Hepatic stellate cell (primary cell): ENCODE measurements around the gene ANKRD13D.

Experiments
- DNase-seq: peaks from one replicate; pipeline ENCODE4 v3.0.0; 2011; ENCODE audit warnings: low spot score

Gene ANKRD13D

DNA sequence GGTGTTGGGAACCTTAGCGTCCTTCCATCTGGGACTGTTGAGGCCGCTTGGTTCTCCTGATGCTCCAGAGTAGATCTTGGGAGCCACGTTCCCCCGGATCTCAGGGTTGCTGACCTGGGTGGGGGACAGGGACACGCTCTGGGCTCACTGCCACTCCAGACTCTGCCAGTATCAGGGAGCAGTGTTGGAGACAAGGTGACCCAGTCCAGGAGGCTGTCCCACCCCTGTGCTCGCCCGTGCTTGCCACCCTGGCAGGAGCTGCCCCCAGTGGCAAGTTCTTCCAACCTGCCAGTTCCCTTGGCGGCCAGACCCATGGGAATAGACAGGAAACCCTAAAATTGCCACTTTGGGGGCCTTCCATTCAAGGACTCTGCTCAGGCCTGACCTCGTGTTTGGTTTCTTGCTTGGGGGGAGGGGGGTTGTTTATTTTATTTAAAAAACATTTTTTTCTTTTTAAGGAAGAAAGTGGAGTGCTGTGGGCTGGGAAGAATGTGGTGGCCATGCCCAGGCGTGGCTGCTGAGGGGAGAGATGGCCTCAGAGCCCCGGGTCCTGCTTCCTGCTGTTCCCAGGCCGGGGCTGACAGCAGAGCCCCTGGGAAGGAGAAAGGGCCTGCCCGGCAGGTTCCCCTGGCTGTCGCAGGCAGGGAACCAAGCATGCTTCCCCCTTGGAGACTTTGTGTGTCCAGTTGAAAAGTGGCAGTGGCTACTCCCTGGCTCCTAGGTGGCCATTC lies 15.7 kb upstream of the ANKRD13D start:
- DNase-seq: peak; percentile 63

DNA sequence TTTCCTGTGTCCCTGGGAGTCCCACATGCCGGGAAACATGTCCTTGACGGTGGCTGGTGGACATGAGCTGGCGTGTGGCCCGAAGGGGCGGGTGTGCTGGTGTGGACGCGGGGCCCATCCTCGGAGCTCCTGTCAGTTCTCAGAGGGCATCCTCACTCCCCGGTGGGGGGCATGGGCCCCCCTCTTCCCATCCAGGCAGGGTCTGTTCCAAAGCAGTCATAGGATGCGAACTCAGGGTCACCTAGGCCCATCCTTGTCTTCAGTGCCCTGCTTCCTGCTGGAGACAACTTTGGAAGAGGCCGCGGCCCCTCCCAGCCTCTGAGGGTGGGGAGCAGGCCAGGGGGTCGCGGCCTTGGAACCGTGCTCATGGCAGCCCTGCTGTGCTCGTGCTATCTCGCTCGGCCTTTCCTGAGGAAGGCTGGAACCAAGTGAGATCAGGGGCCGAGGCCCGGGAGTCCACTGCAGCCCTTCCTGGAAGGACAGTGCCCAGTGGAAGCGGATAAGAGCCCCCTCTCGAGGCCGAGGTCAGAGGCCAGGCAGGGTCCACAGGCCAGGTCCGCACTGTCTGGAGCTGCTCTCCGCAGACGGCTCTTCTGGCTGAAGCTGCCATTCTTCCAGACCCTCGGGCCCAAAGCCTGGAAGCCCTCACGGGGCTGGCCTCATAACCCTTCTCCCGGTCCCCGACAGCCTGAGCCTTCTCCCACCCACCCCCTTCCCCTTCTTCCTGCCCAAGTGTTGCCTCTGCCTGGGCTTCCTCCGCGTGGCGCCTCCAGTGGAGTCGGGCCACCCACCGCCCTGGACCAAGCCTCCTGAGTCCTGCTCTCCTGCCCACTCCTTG lies 14.1 kb upstream of the ANKRD13D start:
- DNase-seq: no peak

DNA sequence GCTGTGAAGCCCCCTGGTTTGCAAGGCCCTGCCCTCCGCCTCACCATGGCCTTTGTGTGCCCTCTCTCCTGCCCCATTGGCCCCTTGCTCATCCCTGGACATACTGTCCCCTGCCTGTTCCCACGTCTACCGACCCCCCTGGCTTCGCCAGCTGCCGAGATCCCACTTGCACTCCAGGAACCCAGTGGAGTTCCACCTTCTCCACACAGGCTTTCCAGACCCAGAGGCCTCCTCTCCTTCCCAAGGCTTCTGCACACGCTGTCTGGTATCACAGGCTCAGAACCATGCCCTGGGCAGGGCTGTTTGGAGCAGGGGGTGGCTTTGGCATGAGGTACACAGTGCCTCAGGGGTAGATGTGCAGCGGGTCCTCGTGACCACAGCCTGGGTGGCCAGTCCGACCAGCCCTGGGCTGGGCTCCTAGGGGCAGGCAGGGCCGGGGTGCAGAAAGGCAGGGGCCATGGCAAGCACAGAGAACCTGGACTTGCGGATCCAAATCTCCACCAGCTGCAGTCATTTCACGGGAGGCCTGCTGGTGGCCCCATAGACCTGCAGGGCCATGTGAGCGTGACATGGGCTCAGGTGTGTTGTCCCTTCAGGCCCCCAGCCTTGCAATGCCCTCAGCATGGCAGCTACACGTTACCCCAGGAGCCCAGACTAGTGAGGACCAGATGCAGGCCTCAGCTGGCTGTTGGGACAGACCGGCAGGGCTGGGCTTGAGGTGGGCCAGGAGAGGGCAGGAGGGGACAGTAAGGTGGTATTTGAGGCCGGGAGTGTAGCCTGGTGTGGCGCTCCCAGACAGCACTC lies 13.3 kb upstream of the ANKRD13D start:
- no peak for DNase-seq

DNA sequence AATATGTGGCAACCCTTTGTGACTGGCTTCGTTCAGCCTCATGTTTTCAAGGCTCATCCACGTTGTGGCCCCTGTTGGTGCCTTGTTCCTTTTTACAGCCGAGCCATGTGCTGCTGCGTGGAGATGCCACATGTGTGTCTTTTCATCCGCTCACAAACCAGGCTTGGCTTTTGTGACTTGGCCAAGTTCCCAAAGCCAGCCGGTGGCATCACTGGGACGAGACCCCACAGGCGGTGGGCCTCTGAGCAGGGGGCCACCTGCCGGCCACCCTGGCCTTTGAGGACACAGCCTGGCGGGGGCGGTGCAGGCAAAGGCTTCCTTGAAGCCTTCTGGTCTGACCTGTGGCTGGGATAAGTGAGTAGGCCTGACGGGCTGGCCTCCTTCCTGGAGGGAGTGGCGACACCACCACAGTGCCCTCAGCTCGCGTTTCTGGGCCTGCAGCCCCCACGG lies 12.3 kb upstream of the ANKRD13D start:
- DNase-seq: peak; percentile 56

DNA sequence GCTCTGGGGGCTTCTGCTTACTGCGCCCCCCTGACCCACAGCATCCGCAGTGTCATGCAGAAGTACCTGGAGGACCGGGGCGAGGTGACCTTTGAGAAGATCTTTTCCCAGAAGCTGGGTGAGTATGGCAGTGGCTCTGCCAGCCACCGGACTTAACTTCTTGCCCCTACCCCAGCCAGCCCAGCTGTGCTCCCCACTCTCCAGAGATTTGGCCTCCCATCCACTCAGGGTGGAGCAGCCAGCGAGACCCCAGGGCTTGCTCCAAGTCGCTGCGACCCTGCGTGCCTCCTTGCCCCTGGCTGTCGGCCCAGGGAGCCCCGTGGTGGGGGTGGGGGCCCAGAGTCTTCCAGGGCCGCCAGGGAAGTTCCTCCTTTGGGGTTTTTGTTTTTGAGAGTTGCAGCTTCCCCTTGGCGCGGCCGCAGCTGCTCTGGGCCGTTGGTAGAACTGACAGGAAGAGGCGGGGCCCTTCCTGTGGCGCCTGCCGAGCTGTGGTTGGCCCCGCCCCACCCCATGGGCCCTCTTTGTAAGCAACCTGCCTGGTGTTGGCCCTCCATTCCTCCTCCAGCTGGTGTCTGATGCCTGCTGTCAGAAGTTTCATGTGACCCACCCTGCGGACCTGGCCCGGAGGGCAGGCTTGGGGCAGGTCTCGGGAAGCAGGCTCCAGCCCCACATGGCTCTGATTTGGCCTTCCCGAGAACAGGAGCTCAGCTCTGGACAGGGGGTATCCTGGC lies 11.7 kb upstream of the ANKRD13D start:
- DNase-seq: peak; percentile 86

DNA sequence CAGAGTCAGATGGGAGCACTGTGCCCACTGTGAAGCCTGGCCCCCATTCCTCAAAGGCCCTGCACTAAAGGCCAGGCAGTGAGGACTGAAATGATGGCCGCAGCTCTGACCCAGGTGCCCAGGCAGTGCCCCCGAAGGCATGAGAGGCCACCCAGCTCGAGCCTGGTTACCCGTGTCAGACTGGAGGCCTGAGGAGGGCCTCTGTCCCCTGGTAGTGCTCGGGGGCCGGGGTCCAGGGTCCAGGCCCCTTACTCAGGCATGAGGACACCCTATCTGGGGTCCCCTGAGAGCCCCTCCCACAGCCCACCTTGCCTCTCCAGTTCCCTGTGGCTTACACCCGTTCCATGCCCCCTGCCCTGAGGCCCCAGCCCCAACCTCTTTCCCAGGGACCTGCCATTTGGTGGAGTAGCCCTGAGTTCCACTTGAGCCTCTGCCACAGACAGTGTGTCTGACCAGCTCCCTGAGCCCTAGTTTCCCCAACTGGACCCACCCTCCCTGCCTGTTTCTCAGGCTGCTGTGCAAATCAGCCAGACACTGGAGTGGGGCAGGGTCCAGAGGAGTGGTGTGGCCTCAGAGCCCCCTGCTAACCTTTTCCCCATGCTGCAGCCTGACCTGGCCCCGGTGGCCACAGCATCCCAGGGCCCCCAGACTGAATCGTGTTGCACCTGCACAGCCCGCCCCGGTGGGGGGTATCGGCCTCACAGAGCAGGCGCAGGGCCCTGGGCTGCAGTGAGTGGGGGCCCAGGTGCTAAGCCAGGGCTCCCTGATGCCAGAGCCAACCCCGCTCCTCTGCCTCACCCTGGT lies 10.8 kb upstream of the ANKRD13D start:
- no peak for DNase-seq

DNA sequence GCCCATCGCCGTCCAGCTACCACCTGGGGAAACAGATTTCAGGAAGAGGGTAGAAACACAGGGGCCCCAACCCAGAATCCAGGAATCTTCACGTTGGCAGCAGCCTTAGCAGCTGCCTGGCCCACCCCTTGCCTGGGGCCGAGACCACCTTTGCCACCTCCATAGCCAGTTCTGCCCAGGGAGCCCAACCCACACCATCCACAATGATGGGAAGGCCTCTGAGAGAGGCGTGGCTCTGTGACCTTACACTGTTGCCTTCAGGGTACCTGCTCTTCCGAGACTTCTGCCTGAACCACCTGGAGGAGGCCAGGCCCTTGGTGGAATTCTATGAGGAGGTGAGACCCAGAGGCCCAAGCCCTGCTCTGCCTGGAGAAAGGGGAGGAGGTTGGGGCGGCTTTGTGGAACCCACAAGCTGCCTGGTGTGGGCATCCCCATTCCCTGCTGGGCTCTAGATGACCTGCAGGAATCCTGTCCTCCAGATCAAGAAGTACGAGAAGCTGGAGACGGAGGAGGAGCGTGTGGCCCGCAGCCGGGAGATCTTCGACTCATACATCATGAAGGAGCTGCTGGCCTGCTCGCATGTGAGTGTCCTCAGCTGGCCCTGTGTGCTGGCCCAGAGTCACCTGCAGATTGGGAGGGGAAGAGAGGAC lies 10.0 kb upstream of the ANKRD13D start:
- DNase-seq: no peak

DNA sequence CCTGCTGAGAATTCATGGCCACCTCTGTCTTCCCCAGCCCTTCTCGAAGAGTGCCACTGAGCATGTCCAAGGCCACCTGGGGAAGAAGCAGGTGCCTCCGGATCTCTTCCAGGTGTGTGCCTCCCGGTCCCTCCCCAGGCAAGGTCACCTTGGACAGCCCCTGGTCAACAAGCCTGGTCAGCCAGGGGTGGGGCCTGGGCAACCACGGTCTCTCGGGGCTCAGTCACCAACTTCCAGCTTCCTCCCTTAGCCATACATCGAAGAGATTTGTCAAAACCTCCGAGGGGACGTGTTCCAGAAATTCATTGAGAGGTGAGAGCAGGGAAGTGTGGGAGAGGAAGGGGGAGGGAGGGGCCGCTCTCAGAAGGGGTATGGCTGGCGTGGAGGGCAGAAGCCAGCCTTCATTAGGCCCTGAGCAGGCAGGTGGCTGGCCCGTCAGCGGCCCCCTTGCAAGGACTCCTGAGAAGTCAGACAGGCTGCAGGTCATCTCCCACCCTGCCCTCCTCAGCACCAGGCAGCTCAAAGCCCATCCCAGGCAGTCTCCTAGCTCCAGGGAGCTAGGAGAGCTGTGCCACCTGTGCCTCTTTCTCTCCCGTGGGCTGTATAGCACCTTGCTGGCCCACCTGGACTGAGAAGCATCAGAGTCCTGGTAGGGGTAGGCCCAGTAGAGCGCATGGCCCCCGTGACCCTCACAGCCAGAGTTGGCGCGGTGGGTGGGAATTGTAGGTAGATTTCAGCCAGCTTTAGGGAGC lies 9.3 kb upstream of the ANKRD13D start:
- no peak for DNase-seq

DNA sequence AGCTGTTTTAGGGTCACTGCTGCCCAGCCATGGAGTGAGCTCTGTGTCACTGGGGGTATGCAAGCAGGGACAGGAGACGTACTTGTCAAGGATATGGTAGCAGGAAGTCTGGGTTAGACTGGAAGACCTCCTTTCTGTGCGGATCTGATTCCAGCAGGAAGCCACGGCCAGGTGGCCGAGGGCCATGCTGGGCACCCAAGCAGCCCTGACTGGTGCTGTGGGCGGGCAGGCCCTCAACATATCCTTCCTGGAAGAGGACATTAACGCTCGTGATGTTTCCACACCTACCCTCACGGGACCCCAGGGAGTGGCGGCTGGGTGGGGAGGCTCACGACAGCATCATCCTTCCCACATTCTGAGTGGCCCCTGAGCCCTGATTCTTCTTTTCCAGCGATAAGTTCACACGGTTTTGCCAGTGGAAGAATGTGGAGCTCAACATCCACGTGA lies 8.7 kb upstream of the ANKRD13D start:
- DNase-seq: no peak

DNA sequence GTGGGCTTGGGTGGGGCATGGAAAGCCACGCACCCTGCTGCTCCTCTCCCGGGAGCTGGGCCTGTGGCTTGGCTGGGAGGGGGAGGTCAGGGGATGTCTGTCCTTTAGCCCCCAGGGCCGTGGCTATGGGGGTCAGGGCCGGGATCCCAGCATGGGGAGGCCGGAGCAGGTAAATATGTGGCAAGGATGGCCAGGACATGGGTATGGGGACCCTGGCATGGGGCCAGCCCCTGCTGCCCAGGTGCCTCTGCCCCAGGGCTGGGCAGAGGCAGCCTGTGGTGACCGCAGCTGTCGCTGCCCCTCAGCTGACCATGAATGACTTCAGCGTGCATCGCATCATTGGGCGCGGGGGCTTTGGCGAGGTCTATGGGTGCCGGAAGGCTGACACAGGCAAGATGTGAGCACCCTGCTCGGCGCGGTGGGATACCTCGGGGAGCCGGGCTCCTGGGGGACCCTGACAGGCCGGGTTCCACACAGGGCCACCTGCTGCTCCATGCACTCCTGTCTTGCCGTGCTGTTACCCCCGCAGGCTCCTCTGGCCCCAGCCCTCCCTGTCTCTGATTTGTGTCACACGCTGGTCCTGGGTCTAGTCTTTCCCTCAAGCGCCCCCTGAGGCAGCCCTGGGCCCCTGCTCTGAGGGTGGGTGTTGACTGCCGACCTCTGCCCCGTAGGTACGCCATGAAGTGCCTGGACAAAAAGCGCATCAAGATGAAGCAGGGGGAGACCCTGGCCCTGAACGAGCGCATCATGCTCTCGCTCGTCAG lies 8.1 kb upstream of the ANKRD13D start:
- no peak for DNase-seq

DNA sequence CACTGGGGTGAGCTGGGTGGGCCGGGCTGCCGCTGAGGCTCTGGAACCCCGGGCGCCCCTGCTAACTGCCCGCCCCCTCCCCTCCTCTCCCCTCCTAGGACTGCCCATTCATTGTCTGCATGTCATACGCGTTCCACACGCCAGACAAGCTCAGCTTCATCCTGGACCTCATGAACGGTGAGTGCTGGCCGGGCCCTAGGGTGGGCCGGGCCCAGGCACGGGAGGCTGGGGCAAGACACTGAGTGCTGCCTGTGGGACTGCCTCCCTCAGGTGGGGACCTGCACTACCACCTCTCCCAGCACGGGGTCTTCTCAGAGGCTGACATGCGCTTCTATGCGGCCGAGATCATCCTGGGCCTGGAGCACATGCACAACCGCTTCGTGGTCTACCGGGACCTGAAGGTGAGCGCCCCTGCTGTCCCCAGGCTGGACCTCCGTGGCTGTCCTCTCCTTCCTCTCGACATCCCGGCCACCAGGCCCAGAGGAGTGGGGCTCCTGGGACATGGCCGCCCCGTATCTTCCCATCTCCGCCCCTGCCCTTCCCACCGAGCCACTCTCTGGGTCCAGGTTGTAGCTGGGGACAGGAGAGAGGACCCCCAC lies 7.5 kb upstream of the ANKRD13D start:
- no peak for DNase-seq

DNA sequence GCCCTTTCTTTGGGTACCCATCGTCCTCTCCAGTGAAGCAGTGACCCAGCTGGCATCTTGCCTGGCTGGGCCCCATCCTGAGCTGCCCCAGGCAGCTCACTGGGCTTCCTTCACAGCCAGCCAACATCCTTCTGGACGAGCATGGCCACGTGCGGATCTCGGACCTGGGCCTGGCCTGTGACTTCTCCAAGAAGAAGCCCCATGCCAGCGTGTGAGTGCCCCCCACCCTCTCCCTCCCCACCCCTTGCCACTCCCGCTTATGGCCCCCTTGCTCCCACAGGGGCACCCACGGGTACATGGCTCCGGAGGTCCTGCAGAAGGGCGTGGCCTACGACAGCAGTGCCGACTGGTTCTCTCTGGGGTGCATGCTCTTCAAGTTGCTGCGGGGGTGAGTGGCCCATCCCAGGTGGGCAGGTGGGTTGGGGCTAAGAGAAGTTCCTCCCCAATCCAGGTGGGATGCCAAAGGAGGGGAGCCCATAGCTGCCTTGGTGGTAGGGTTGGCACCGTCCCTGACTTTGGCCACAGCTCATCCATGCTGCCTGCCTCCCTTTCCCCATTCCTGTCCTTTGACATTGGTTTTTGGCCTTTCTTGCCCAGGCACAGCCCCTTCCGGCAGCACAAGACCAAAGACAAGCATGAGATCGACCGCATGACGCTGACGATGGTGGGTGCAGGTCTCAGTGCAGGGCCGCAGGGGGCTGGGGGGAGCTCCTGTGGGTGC lies 6.8 kb upstream of the ANKRD13D start:
- DNase-seq: no peak

DNA sequence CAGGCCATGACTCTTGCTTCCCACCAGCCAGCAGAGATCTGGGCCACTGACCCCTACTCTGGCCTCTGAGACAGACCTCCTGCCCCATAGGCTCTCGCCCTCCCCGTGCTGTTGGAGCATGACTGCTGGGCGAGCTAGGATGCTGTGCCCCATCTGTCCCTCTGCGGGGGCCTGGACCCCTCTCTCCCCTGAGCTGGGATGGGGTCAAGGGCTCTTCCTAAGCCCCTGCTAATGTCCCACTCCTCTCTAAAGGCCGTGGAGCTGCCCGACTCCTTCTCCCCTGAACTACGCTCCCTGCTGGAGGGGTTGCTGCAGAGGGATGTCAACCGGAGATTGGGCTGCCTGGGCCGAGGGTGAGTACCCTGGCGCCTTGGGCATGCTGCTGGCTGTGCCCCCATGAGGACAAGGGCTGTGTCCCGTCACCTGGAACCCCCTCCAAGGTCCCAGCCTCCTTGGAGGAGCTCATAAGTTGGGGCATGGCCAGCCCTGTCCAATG lies 6.2 kb upstream of the ANKRD13D start:
- DNase-seq: no peak

DNA sequence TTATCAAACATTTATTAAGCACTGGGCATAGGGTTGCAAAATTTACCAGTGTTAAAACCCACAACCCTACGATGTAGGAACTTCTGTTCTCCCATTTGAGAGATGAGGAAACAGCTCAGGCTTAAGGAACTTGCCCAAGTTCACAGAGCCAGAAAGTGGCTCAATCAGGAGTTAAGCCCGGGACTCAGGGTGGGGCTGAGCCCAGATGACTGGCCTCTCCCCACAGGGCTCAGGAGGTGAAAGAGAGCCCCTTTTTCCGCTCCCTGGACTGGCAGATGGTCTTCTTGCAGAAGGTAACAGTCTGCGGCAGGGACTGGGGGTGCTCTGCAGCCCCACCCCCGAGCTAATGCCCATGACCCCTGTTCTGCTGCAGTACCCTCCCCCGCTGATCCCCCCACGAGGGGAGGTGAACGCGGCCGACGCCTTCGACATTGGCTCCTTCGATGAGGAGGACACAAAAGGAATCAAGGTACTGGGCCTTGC lies 5.6 kb upstream of the ANKRD13D start:
- DNase-seq: no peak

DNA sequence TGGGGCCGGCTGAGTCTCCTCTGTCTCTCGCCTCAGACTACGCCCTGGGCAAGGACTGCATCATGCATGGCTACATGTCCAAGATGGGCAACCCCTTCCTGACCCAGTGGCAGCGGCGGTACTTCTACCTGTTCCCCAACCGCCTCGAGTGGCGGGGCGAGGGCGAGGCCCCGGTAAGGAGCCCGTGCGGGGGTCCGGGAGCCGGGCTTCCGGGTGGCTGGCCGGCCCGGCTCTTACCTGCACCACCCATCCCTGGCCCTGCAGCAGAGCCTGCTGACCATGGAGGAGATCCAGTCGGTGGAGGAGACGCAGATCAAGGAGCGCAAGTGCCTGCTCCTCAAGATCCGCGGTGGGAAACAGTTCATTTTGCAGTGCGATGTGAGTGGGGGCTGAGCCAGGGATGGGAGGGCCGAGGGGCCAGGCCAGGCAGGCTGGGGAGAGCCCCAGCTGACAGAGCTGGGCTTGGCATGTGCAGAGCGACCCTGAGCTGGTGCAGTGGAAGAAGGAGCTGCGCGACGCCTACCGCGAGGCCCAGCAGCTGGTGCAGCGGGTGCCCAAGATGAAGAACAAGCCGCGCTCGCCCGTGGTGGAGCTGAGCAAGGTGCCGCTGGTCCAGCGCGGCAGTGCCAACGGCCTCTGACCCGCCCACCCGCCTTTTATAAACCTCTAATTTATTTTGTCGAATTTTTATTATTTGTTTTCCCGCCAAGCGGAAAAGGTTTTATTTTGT lies 4.1 kb upstream of the ANKRD13D start:
- no peak for DNase-seq

DNA sequence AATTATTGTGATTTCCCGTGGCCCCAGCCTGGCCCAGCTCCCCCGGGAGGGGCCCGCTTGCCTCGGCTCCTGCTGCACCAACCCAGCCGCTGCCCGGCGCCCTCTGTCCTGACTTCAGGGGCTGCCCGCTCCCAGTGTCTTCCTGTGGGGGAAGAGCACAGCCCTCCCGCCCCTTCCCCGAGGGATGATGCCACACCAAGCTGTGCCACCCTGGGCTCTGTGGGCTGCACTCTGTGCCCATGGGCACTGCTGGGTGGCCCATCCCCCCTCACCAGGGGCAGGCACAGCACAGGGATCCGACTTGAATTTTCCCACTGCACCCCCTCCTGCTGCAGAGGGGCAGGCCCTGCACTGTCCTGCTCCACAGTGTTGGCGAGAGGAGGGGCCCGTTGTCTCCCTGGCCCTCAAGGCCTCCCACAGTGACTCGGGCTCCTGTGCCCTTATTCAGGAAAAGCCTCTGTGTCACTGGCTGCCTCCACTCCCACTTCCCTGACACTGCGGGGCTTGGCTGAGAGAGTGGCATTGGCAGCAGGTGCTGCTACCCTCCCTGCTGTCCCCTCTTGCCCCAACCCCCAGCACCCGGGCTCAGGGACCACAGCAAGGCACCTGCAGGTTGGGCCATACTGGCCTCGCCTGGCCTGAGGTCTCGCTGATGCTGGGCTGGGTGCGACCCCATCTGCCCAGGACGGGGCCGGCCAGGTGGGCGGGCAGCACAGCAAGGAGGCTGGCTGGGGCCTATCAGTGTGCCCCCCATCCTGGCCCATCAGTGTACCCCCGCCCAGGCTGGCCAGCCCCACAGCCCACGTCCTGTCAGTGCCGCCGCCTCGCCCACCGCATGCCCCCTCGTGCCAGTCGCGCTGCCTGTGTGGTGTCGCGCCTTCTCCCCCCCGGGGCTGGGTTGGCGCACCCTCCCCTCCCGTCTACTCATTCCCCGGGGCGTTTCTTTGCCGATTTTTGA lies 3.3 kb upstream of the ANKRD13D start:
- DNase-seq: no peak
